Lung (tissue), 12 donors: ENCODE measurements around the gene DYNLRB1. TPM values are rescaled to one million over a fixed set of nuclear protein-coding genes. Genes with fewer than 3 reads are reported as not detected.

Experiments
- ATAC-seq: fragments of 200-7000 bp; cut with Tn5 transposase; one replicate; pipeline ENCODE4 v1.9.1; 2020; ENCODE audit warnings: moderate number of reproducible peaks; ENCODE audit not compliant: insufficient read depth, low FRiP score
- DNase-seq, 3 donors: peaks; one replicate each; pipeline ENCODE4 v3.0.0-alpha.2; 2013 to 2017
- H3K27ac ChIP-seq, 2 donors: one replicate each; pipeline ENCODE4 v1.5.1; 2013; ENCODE audit warnings: mild to moderate bottlenecking in 2 of 2, moderate library complexity in 2 of 2, control low read depth in 1 of 2, inconsistent platforms in 1 of 2, low read depth in 1 of 2, low read length in 1 of 2
- H3K27me3 ChIP-seq, 3 donors: one replicate each; pipeline ENCODE4 v1.5.1; 2013; ENCODE audit warnings: low read length in 2 of 3; ENCODE audit not compliant: control insufficient read depth in 3 of 3, insufficient read depth in 3 of 3
- H3K36me3 ChIP-seq, 4 donors: one replicate each; pipeline ENCODE4 v1.5.1; 2013; ENCODE audit warnings: low read length in 4 of 4, mild to moderate bottlenecking in 1 of 4, moderate library complexity in 1 of 4; ENCODE audit not compliant: control insufficient read depth in 4 of 4, insufficient read depth in 4 of 4
- H3K4me1 ChIP-seq, 5 donors: one replicate each; pipeline ENCODE4 v1.5.1; 2013; ENCODE audit warnings: low read length in 5 of 5, mild to moderate bottlenecking in 2 of 5, moderate library complexity in 1 of 5; ENCODE audit not compliant: control insufficient read depth in 5 of 5, insufficient read depth in 5 of 5
- H3K4me3 ChIP-seq: one replicate; pipeline ENCODE4 v1.5.1; 2013; ENCODE audit warnings: mild to moderate bottlenecking, control low read depth, moderate library complexity
- H3K9ac ChIP-seq, 2 donors: one replicate each; pipeline ENCODE4 v1.5.1; 2013; ENCODE audit warnings: low read length in 2 of 2, control low read depth in 1 of 2; ENCODE audit not compliant: insufficient read depth in 1 of 2
- H3K9me3 ChIP-seq, 4 donors: one replicate each; pipeline ENCODE4 v1.5.1; 2013; ENCODE audit warnings: low read length in 3 of 4, mild to moderate bottlenecking in 1 of 4, moderate library complexity in 1 of 4; ENCODE audit not compliant: control insufficient read depth in 4 of 4, insufficient read depth in 3 of 4
- WGBS, 2 donors: extraction: QIAGEN DNeasy Blood & Tissue Kit; methylation state at CpG; one replicate each; pipeline ENCODE4 v1.1.7; 2013; 5-methylcytosine and 5-hydroxymethylcytosine counted together
- polyA plus RNA-seq, 2 donors: library from polyadenylated mRNA; stranded (reverse); fragments of 200-250 nt; gene quantifications; one replicate each; pipeline ENCODE4 v1.2.1, GENCODE V29; 2013
- total RNA-seq, 2 donors: library from RNA; depleted of rRNA in 1 of 2; stranded (reverse); fragments of >200 nt in 1 of 2; gene quantifications; one replicate each; pipeline ENCODE4 v1.2.1, GENCODE V29; 2014 to 2021
- TF ChIP-seq, protein P1 (sequence below): IDR thresholded peaks from 2 replicates; pipeline ENCODE4 v1.5.1; 2012; ENCODE audit warnings: mild to moderate bottlenecking; ENCODE audit errors: control extremely low read depth, extremely low read depth
- donor health status: control.
- donor health status: control.
- donor health status: Bipolar disorder and iron deficiency.
- donor health status: healthy.
- donor health status: DM: yes; HTN: yes; CAD: no.

DYNLRB1 gene
- total and polyA plus RNA-seq, 4 donors = 77.3 to 433 (median 156) TPM

DNA sequence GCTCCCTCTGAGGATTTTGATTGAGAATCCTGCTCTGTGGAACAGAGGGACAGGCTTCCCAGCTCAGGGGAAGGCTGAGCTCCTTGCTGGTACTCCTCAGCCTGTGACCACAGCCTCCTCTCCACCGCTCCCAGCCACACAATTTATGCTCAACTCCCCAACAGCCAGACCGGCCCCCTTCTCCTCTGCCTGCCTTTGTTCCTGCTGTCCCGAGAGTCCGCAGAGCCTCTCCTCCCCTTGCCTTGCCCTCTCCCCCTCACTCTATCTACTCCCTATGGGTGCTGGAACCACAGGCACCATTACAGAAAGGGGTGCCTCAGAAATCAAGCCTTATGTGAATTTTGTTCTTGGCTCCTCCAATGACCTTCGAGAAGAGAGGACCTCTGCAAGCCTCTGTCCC is 58.2 kb downstream of the DYNLRB1 start:
- DNase-seq = no peak
- no peaks in the 10 kb centered on the region for H3K27me3 ChIP-seq
- H3K4me3 ChIP-seq = no peak overlapping the region
- peaks cover 0 to 18% (median 2%) of the 10 kb centered on the region in 5 donors for H3K4me1 ChIP-seq
- TF ChIP-seq, protein P1, sequence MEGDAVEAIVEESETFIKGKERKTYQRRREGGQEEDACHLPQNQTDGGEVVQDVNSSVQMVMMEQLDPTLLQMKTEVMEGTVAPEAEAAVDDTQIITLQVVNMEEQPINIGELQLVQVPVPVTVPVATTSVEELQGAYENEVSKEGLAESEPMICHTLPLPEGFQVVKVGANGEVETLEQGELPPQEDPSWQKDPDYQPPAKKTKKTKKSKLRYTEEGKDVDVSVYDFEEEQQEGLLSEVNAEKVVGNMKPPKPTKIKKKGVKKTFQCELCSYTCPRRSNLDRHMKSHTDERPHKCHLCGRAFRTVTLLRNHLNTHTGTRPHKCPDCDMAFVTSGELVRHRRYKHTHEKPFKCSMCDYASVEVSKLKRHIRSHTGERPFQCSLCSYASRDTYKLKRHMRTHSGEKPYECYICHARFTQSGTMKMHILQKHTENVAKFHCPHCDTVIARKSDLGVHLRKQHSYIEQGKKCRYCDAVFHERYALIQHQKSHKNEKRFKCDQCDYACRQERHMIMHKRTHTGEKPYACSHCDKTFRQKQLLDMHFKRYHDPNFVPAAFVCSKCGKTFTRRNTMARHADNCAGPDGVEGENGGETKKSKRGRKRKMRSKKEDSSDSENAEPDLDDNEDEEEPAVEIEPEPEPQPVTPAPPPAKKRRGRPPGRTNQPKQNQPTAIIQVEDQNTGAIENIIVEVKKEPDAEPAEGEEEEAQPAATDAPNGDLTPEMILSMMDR = no peak
- H3K36me3 ChIP-seq = peaks cover 0 to 9% (median 5%) of the 10 kb centered on the region in 4 donors
- 97 to 98% methylated on average over 5 of the region's 5 CpGs for WGBS, 2 donors
- ATAC-seq = no peak
- no peak overlapping the region for H3K27ac ChIP-seq
- no peak overlapping the region for H3K9ac ChIP-seq
- no peaks in the 10 kb centered on the region for H3K9me3 ChIP-seq

DNA sequence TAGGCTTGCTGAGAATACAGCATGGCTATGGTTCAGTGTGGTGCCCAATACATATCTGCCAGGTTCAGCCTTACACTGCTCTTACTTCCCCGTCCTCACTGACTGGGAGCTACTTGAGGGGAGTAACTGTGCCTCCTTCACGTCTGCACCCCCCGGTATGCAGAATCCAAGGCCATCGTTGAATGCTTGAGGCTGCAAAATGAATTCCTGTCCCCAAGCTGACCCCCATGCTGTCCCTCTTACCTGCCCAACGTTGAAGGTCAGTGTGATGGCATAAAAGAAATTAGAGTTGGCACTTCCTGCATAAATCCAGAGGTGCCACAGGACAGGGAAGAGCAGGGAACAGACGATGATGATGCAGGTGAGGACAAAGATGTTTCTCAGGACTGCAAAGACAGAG is 58.6 kb downstream of the DYNLRB1 start:
- Histone ChIP-seq H3K4me1 (peaks cover 0 to 18% (median 2%) of the 10 kb centered on the region in 5 donors), H3K9ac (no peak overlapping the region), H3K27ac (no peak overlapping the region), H3K4me3 (no peak overlapping the region), H3K27me3 (no peaks in the 10 kb centered on the region), H3K36me3 (peaks cover 0 to 9% (median 6%) of the 10 kb centered on the region in 4 donors), H3K9me3 (no peaks in the 10 kb centered on the region)
- 92 to 96% methylated on average over 6 of the region's 6 CpGs for WGBS, 2 donors
- TF ChIP-seq, protein P1 = no peak
- DNase-seq (no peak), ATAC-seq (no peak)

DNA sequence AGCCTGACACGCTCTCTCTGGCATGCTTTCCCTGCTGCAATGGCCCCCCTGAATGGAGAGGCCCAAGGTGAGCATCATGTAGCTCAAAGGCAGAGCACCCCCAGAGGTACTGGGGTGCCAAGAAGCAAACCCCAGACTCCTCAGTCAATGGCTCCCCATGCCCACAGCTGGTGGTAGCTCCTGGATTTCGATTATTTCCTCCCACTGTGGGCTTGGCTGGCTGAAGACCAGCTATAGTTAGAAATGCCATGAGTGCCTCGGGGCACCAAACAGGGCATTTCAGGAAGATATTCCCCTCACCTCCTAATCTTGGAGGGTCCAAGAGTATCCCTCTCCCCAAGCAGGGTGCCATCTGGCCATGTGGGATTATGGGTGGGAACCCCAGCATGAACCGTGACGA is 59.0 kb downstream of the DYNLRB1 start:
- Histone ChIP-seq H3K9ac (no peak overlapping the region), H3K4me3 (no peak overlapping the region), H3K27me3 (no peaks in the 10 kb centered on the region), H3K36me3 (peaks cover 0 to 12% (median 8%) of the 10 kb centered on the region in 4 donors), H3K4me1 (peaks cover 0 to 18% (median 5%) of the 10 kb centered on the region in 5 donors), H3K27ac (no peak overlapping the region), H3K9me3 (no peaks in the 10 kb centered on the region)
- ATAC-seq = no peak
- DNase-seq = no peak
- WGBS, 2 donors = 95 to 97% methylated on average over 5 of the region's 5 CpGs
- TF ChIP-seq, protein P1 = no peak

DNA sequence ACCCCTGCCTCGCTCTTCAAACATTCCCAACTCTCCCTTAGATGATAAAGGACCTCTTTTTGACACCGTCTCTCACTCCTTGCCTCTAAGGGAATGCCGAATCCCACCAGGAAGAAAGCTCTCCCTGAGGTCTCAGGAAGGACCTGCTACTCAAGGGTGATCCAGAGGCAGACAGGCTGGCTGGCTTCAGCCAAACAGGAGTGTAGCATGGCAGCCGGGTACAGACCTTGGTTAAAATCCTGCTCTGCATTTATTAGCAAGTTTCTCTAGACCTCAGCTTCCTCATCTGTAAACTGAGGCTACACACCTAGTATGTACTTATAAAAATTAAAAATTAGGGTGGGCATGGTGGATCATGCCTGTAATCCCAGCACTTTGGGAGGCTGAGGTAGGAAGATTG is 59.5 kb downstream of the DYNLRB1 start:
- peaks cover 0 to 18% (median 5%) of the 10 kb centered on the region in 5 donors for H3K4me1 ChIP-seq
- 98 to 99% methylated on average over 4 of the region's 4 CpGs for WGBS, 2 donors
- H3K9ac ChIP-seq = no peak overlapping the region
- no peak overlapping the region for H3K4me3 ChIP-seq
- ATAC-seq = no peak
- H3K9me3 ChIP-seq = no peaks in the 10 kb centered on the region
- H3K36me3 ChIP-seq = peaks cover 0 to 16% (median 8%) of the 10 kb centered on the region in 4 donors
- no peak overlapping the region for H3K27ac ChIP-seq
- no peaks in the 10 kb centered on the region for H3K27me3 ChIP-seq
- DNase-seq = no peak
- TF ChIP-seq, protein P1 = no peak
